Kidney (tissue), 14 donors: ENCODE measurements around the gene C19orf18. TPM values are rescaled to one million over a fixed set of nuclear protein-coding genes. Genes with fewer than 3 reads are reported as not detected.

Source experiments
- DNase-seq, 5 donors: peaks; one replicate each; pipeline ENCODE4 v3.0.0-alpha.2; 2013 to 2020
- FAIRE-seq: peaks from 2 replicates; lab custom pipeline; 2012; peaks lifted over from hg19 to GRCh38; lab: Jason Lieb, UNC
- H3K27ac ChIP-seq, 2 donors: one replicate each; pipeline ENCODE4 v1.7.0; 2013; ENCODE audit warnings: low read depth in 2 of 2, low read length in 2 of 2, inconsistent platforms in 1 of 2
- H3K27me3 ChIP-seq: one replicate; pipeline ENCODE4 v1.7.1; 2013; ENCODE audit warnings: low read length, inconsistent platforms; ENCODE audit not compliant: control insufficient read depth, insufficient read depth
- H3K36me3 ChIP-seq, 3 donors: one replicate each; pipeline versions ENCODE4 v1.7.0 to v1.7.1; 2013; ENCODE audit warnings: low read length in 3 of 3, control low read depth in 1 of 3, inconsistent platforms in 1 of 3; ENCODE audit not compliant: insufficient read depth in 3 of 3, control insufficient read depth in 2 of 3
- H3K4me1 ChIP-seq, 3 donors: one replicate each; pipeline versions ENCODE4 v1.7.0 to v1.7.1; 2013; ENCODE audit warnings: low read length in 3 of 3, inconsistent platforms in 1 of 3, low read depth in 1 of 3; ENCODE audit not compliant: control insufficient read depth in 2 of 3, insufficient read depth in 2 of 3
- H3K4me3 ChIP-seq, 3 donors: one replicate each; pipeline versions ENCODE4 v1.7.0 to v1.8.1; 2013; ENCODE audit warnings: low read length in 3 of 3, control low read depth in 1 of 3, inconsistent platforms in 1 of 3
- H3K9ac ChIP-seq, 3 donors: one replicate each; pipeline versions ENCODE4 v1.7.0 to v1.7.1; 2013; ENCODE audit warnings: low read length in 3 of 3, control low read depth in 1 of 3, inconsistent platforms in 1 of 3
- H3K9me3 ChIP-seq, 3 donors: one replicate each; pipeline versions ENCODE4 v1.7.0 to v1.7.1; 2013; ENCODE audit warnings: low read length in 3 of 3, control low read depth in 1 of 3, inconsistent platforms in 1 of 3; ENCODE audit not compliant: control insufficient read depth in 2 of 3, insufficient read depth in 1 of 3
- intact Hi-C: fragments of 100-400 bp; cut with DNase I; formaldehyde crosslinking; loops from one replicate; pipeline ENCODE4 v1.11.1; 2022
- polyA plus RNA-seq: library from polyadenylated mRNA; stranded (reverse); fragments of 350-450 nt; fragmentation: Illumina TruSeq; extraction: RNeasy Lipid Tissue Mini Kit (QIAGEN cat#74804); gene quantifications from one replicate; pipeline ENCODE4 v1.2.3, GENCODE V29; 2014; ENCODE audit warnings: low read depth, low replicate concordance; ENCODE audit not compliant: insufficient read depth
- total RNA-seq: library from RNA; stranded (reverse); fragmentation: NEBNext Ultra II Directional; extraction: Animal tissue kit (Norgen Biotek cat#: 25700); gene quantifications from one replicate; pipeline ENCODE4 v1.2.1, GENCODE V29; 2021
- TF ChIP-seq, protein P1 (sequence below): IDR thresholded peaks from 3 replicates; pipeline ENCODE4 v1.5.1; 2012; ENCODE audit warnings: mild to moderate bottlenecking, moderate library complexity, borderline replicate concordance; ENCODE audit not compliant: insufficient read depth; ENCODE audit errors: extremely low read depth
- donor health status: control.
- donor health status: control.
- donor health status: control.
- donor health status: control.
- donor health status: control.
- donor health status: DM: yes; HTN: yes; CAD: no.
- donor health status: Normal renal cell carcinoma (clear cell type).

The C19orf18 gene
- total and polyA plus RNA-seq, 2 donors from 2014 or later, result 0.85 to 1.7 TPM

DNA sequence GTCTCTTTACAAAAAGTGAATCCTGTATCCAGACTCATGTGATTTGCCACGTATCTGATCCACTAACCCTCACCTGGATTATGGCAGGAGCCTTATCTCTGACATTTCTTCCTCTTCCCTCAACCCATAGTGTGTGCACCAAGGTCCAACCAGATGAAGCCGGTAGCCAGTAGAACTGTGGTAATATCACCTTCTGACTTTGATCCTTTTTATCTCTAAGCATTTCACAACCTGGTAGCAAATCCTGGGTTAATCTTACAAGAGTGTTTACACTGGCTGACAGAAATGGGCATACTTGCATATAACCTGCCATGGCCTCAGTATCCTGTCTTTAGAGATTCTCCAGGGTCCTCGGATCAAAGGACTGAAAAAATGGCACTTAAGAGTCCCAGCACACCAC is 59.8 kb downstream of the C19orf18 start:
- Histone ChIP-seq H3K9ac (no peak overlapping the region), H3K4me1 (peaks cover 0 to 12% (median 6%) of the 10 kb centered on the region in 3 donors), H3K9me3 (no peaks in the 10 kb centered on the region), H3K27me3 (no peaks in the 10 kb centered on the region), H3K27ac (no peak overlapping the region), H3K4me3 (no peak overlapping the region), H3K36me3 (peaks cover 0 to 7% (median 3%) of the 10 kb centered on the region in 3 donors)
- TF ChIP-seq, protein P1, sequence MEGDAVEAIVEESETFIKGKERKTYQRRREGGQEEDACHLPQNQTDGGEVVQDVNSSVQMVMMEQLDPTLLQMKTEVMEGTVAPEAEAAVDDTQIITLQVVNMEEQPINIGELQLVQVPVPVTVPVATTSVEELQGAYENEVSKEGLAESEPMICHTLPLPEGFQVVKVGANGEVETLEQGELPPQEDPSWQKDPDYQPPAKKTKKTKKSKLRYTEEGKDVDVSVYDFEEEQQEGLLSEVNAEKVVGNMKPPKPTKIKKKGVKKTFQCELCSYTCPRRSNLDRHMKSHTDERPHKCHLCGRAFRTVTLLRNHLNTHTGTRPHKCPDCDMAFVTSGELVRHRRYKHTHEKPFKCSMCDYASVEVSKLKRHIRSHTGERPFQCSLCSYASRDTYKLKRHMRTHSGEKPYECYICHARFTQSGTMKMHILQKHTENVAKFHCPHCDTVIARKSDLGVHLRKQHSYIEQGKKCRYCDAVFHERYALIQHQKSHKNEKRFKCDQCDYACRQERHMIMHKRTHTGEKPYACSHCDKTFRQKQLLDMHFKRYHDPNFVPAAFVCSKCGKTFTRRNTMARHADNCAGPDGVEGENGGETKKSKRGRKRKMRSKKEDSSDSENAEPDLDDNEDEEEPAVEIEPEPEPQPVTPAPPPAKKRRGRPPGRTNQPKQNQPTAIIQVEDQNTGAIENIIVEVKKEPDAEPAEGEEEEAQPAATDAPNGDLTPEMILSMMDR, result no peak
- FAIRE-seq (no peak), DNase-seq (no peak)
- intact Hi-C loops, result no loop called here

Other genes starting within 250 kb of the C19orf18 start
- 16.5 TPM for gene ZNF671, start 246.9 kb downstream of the C19orf18 start, total RNA-seq
- gene ZNF671, start 246.9 kb downstream of the C19orf18 start, polyA plus RNA-seq, result 10.1 TPM
- 20.5 TPM for gene ZNF776, start 227.7 kb downstream of the C19orf18 start, total RNA-seq
- 5.6 TPM for gene ZNF776, start 227.7 kb downstream of the C19orf18 start, polyA plus RNA-seq
- gene ZNF586, start 204.9 kb downstream of the C19orf18 start, total RNA-seq, result 18.7 TPM
- 6.3 TPM for gene ZNF586, start 204.9 kb downstream of the C19orf18 start, polyA plus RNA-seq
- gene ZNF552, start 159.6 kb downstream of the C19orf18 start, total RNA-seq, result 13.8 TPM
- 10.7 TPM for gene ZNF552, start 159.6 kb downstream of the C19orf18 start, polyA plus RNA-seq
- 23.6 TPM for gene ZNF587B, start 144.2 kb downstream of the C19orf18 start, total RNA-seq
- gene ZNF587B, start 144.2 kb downstream of the C19orf18 start, polyA plus RNA-seq, result 5.1 TPM
- 37.3 TPM for gene ZNF587, start 124.7 kb downstream of the C19orf18 start, total RNA-seq
- gene ZNF587, start 124.7 kb downstream of the C19orf18 start, polyA plus RNA-seq, result 3.7 TPM
- 27.7 TPM for gene ZNF814, start 85.5 kb downstream of the C19orf18 start, total RNA-seq
- gene ZNF814, start 85.5 kb downstream of the C19orf18 start, polyA plus RNA-seq, result 26.7 TPM
- gene ZNF417, start 57.9 kb downstream of the C19orf18 start, total RNA-seq, result 24.5 TPM
- gene ZNF417, start 57.9 kb downstream of the C19orf18 start, polyA plus RNA-seq, result 3.0 TPM
- gene ZNF418, start 39.1 kb downstream of the C19orf18 start, total RNA-seq, result 17.6 TPM
- 8.2 TPM for gene ZNF418, start 39.1 kb downstream of the C19orf18 start, polyA plus RNA-seq
- gene ZNF256, start 26.8 kb downstream of the C19orf18 start, total RNA-seq, result 9.3 TPM
- gene ZNF256, start 26.8 kb downstream of the C19orf18 start, polyA plus RNA-seq, result 3.7 TPM
- gene ZNF606, start 28.3 kb upstream of the C19orf18 start, total RNA-seq, result 23.0 TPM
- 7.2 TPM for gene ZNF606, start 28.3 kb upstream of the C19orf18 start, polyA plus RNA-seq
- 0.98 TPM for gene ZSCAN1, start 59.5 kb upstream of the C19orf18 start, total RNA-seq
- gene ZSCAN1, start 59.5 kb upstream of the C19orf18 start, polyA plus RNA-seq, result 2.8 TPM
- 9.7 TPM for gene ZNF135, start 84.7 kb upstream of the C19orf18 start, total RNA-seq
- 5.6 TPM for gene ZNF135, start 84.7 kb upstream of the C19orf18 start, polyA plus RNA-seq
- gene ZSCAN18, start 123.7 kb upstream of the C19orf18 start, total RNA-seq, result 103 TPM
- gene ZSCAN18, start 123.7 kb upstream of the C19orf18 start, polyA plus RNA-seq, result 73.2 TPM
- gene ZNF329, start 176.3 kb upstream of the C19orf18 start, total RNA-seq, result 12.5 TPM
- gene ZNF329, start 176.3 kb upstream of the C19orf18 start, polyA plus RNA-seq, result 8.4 TPM
- 42.4 TPM for gene ZNF274, start 208.5 kb upstream of the C19orf18 start, total RNA-seq
- 10.9 TPM for gene ZNF274, start 208.5 kb upstream of the C19orf18 start, polyA plus RNA-seq